Activated naive CD4-positive, alpha-beta T cell treated with anti-CD3 and anti-CD28 coated beads, Interleukin-2, amount 50 U/mL, for 24 hours (primary cell): ENCODE data around the gene NR6A1.

ENCODE experiments used
- H3K27ac Mint-ChIP-seq: one replicate; pipeline ENCODE4 v1.8.0; 2021; ENCODE audit warnings: mild to moderate bottlenecking, mixed read lengths
- H3K27me3 Mint-ChIP-seq: one replicate; pipeline ENCODE4 v1.8.0; 2021; ENCODE audit warnings: mixed read lengths
- H3K36me3 Mint-ChIP-seq: one replicate; pipeline ENCODE4 v1.8.0; 2021; ENCODE audit warnings: mixed read lengths
- H3K4me1 Mint-ChIP-seq: one replicate; pipeline ENCODE4 v1.8.0; 2021; ENCODE audit warnings: mixed read lengths
- H3K4me3 Mint-ChIP-seq: one replicate; pipeline ENCODE4 v1.8.0; 2021; ENCODE audit warnings: mild to moderate bottlenecking, mixed read lengths
- H3K9me3 Mint-ChIP-seq: one replicate; pipeline ENCODE4 v1.8.0; 2021; ENCODE audit warnings: mixed read lengths

The NR6A1 gene

DNA sequence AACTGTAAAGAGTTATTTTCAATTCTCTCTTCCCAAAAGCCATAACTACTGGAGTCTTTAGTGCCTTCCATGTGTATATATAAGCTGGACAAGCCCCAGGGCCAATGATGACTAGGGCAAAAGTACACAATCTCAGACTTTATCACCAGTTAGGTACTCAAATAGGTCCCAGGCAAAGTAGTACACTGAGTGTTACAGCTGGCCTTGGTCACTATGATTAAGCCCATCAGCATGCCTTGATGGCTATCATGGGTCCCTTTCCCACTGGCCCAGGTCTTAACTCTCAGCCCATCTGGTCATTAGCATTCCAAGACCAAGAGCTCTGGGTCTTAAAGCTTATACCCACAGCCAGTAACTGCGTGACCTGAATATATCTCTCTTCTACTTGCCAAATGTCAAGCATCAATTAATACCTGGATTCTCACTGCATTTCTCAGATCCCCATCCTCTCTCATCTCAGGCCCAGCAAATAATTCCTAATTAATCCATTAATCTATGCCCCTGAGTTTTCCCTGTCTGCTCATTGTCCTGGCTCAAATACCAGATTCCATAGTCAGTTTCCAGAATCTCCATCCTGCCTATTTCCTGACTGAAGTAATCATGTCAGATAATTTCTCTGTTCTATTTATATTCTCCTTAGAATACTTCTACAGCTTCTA is 62.3 kb downstream of the NR6A1 start:
- no peak overlapping the region for H3K27ac Mint-ChIP-seq
- no peak overlapping the region for H3K4me3 Mint-ChIP-seq
- no peaks in the 10 kb centered on the region for H3K9me3 Mint-ChIP-seq
- H3K4me1 Mint-ChIP-seq = no peaks in the 10 kb centered on the region
- no peaks in the 10 kb centered on the region for H3K36me3 Mint-ChIP-seq
- peaks cover 7% of the 10 kb centered on the region for H3K27me3 Mint-ChIP-seq

- H3K36me3 Mint-ChIP-seq = no peaks in the 10 kb centered on the region
- H3K27me3 Mint-ChIP-seq = peaks cover 7% of the 10 kb centered on the region
- H3K27ac Mint-ChIP-seq = no peak overlapping the region
- no peaks in the 10 kb centered on the region for H3K4me1 Mint-ChIP-seq
- H3K4me3 Mint-ChIP-seq = no peak overlapping the region
- no peaks in the 10 kb centered on the region for H3K9me3 Mint-ChIP-seq
These were observed 63.0 kb downstream of the NR6A1 start for GRCh38 chr9:124708074-124708473.

- Mint-ChIP-seq H3K27ac (no peak overlapping the region), H3K27me3 (peaks cover 7% of the 10 kb centered on the region), H3K4me3 (no peak overlapping the region), H3K4me1 (no peaks in the 10 kb centered on the region), H3K9me3 (no peaks in the 10 kb centered on the region), H3K36me3 (no peaks in the 10 kb centered on the region)
These were observed 63.4 kb downstream of the NR6A1 start for GRCh38 chr9:124707666-124708065.

DNA sequence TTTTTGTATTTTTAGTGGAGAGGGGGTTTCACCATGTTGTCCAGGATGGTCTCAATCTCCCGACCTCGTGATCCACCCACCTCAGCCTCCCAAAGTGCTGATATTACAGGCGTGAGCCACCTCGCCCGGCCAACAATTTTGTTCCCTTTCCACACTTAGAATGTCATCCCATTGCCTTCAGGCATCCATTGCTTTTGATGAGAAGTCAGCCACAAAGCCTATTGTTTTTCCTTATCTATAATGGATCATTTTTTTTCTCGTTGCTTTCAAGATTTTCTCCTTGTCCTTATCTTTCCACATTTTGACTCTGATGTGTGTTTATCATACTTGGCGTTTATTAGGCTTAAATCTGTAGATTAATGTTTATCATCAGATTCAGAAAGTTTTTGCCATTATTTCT is 64.4 kb downstream of the NR6A1 start:
- no peak overlapping the region for H3K27ac Mint-ChIP-seq

GRCh38 chr9:124699575-124699974 is 71.5 kb downstream of the NR6A1 start:
- Mint-ChIP-seq H3K27me3 (no peaks in the 10 kb centered on the region), H3K4me1 (peaks cover 9% of the 10 kb centered on the region), H3K9me3 (no peaks in the 10 kb centered on the region), H3K27ac (no peak overlapping the region), H3K36me3 (no peaks in the 10 kb centered on the region), H3K4me3 (no peak overlapping the region)

More for the DNA sequence above, 64.4 kb downstream of the NR6A1 start:
- Mint-ChIP-seq H3K4me3 (no peak overlapping the region), H3K27me3 (peaks cover 6% of the 10 kb centered on the region), H3K4me1 (no peaks in the 10 kb centered on the region), H3K36me3 (no peaks in the 10 kb centered on the region), H3K9me3 (no peaks in the 10 kb centered on the region)

DNA sequence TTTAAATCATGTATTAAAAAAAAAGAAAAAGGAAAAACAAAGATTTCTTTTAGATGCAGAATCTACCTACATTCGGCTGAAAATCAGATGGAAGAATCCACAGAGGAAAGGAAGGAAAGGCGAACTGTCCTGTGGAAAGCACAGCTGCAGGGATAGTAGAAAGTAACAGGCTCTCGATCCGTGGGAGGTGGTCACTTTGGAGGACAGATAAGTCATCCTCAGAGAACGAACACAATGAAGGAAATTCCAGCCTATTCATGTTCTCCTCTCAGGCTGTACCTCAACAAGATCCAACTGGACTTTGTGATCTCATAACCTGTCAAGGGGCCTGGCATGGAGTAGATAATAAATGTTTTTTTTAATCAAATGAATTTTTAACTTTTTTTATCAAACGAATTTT is 72.8 kb downstream of the NR6A1 start:
- H3K36me3 Mint-ChIP-seq = no peaks in the 10 kb centered on the region
- H3K4me1 Mint-ChIP-seq = peaks cover 9% of the 10 kb centered on the region
- H3K27ac Mint-ChIP-seq = no peak overlapping the region
- no peaks in the 10 kb centered on the region for H3K9me3 Mint-ChIP-seq
- no peaks in the 10 kb centered on the region for H3K27me3 Mint-ChIP-seq
- no peak overlapping the region for H3K4me3 Mint-ChIP-seq

DNA sequence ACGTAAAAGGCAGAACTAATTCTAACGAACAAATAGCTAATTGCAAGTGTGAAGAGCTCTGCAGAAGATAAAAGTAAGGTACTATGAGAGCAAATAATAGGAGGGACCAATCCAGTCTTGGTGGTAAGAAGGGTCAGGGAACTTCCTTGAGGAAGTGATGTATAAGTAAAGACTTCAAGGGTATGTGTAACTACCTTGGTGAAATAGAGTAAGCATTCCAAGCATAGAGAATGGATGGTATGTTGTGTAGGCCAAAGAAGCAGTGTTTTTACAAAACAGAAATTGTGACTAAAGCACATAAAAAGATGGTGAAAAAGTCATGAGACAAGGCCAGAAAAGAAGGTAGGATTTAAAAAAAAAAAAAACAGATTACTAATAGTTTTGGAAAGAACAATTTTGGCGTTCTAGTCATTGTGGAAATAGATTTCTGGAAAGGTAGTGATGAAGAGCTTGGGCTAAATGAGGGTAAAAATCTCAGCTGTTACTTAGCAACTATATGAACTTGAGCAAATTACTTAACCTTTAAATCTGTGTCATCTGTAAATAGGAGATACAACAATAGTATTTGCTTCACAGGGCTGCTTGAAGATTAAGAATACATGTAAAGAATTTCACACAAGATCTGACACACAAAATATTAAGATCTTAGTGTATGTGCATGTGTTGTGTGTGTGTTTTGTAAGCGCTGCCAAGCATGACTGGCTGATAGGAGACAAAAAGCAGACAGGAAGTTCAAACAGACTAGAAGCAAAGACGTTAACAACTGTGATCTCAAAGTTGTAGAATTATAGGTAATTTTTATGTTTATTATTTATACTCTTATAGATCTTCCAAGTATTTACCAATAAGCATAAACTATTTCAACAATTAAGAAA is 73.5 kb downstream of the NR6A1 start:
- peaks cover 9% of the 10 kb centered on the region for H3K4me1 Mint-ChIP-seq
- H3K4me3 Mint-ChIP-seq = no peak overlapping the region
- H3K36me3 Mint-ChIP-seq = no peaks in the 10 kb centered on the region
- H3K27ac Mint-ChIP-seq = no peak overlapping the region
- no peaks in the 10 kb centered on the region for H3K27me3 Mint-ChIP-seq
- no peaks in the 10 kb centered on the region for H3K9me3 Mint-ChIP-seq

DNA sequence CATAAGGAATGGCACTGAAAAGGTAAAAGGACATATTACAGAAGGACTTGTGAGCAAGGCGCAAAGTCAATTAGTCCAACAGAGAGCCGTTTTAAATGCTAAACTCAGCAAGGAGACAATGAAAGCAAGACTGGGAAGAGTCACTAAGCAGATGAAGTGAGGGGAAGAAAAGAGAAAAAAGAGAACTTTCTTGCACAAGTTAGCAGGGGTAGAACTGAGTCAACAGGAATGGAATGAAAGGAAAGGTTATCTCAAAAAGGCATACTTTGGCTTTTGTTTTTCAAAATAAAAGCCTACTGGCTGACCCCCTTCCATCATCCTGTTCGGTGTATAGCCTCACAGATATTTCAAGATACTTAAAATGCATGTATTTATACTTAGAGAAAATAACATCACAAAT is 75.0 kb downstream of the NR6A1 start:
- Mint-ChIP-seq H3K9me3 (no peaks in the 10 kb centered on the region), H3K36me3 (no peaks in the 10 kb centered on the region), H3K27me3 (no peaks in the 10 kb centered on the region), H3K27ac (no peak overlapping the region), H3K4me3 (no peak overlapping the region), H3K4me1 (peaks cover 9% of the 10 kb centered on the region)

DNA sequence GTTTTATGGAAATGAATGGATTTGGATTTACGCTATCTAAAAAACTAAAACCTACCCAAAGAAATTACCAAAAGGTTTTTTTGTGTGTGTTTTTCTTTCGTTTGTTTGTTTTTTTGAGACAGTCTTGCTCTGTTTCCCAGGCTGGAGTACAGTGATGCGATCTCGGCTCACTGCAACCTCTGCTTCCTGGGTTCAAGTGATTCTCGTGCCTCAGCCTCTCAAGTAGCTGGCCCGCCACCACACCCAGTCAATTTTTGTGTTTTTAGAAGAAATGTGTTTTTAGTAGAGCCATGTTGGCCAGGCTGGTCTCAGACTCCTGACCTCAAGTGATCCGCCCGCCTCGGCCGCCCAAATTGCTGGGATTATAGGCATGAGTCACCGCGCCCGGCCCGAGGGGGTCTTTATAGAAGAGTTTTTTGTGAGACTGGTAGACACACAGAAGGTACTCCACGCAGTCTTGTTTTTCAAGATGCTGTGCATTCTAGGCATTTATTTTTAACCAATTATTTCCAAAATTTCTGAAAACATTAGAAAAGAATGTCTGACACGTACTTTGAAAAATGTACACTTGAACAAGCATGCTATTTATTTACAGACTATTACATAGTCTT is 75.7 kb downstream of the NR6A1 start:
- H3K27me3 Mint-ChIP-seq = no peaks in the 10 kb centered on the region
- H3K9me3 Mint-ChIP-seq = no peaks in the 10 kb centered on the region
- H3K4me3 Mint-ChIP-seq = no peak overlapping the region
- peaks cover 9% of the 10 kb centered on the region for H3K4me1 Mint-ChIP-seq
- H3K27ac Mint-ChIP-seq = no peak overlapping the region
- H3K36me3 Mint-ChIP-seq = no peaks in the 10 kb centered on the region

GRCh38 chr9:124694414-124695279 is 76.5 kb downstream of the NR6A1 start:
- peaks cover 9% of the 10 kb centered on the region for H3K4me1 Mint-ChIP-seq
- H3K4me3 Mint-ChIP-seq = no peak overlapping the region
- H3K27ac Mint-ChIP-seq = no peak overlapping the region
- no peaks in the 10 kb centered on the region for H3K27me3 Mint-ChIP-seq
- H3K9me3 Mint-ChIP-seq = no peaks in the 10 kb centered on the region
- no peaks in the 10 kb centered on the region for H3K36me3 Mint-ChIP-seq

- Mint-ChIP-seq H3K27ac (no peak overlapping the region), H3K36me3 (no peaks in the 10 kb centered on the region), H3K4me3 (no peak overlapping the region), H3K4me1 (peaks cover 9% of the 10 kb centered on the region), H3K9me3 (no peaks in the 10 kb centered on the region), H3K27me3 (no peaks in the 10 kb centered on the region)
These were observed 77.7 kb downstream of the NR6A1 start for GRCh38 chr9:124693403-124693802.

- H3K4me1 Mint-ChIP-seq = no peaks in the 10 kb centered on the region
- H3K36me3 Mint-ChIP-seq = no peaks in the 10 kb centered on the region
- no peak overlapping the region for H3K27ac Mint-ChIP-seq
- no peak overlapping the region for H3K4me3 Mint-ChIP-seq
- no peaks in the 10 kb centered on the region for H3K27me3 Mint-ChIP-seq
- no peaks in the 10 kb centered on the region for H3K9me3 Mint-ChIP-seq
These were observed 82.7 kb downstream of the NR6A1 start for GRCh38 chr9:124688238-124688904.

DNA sequence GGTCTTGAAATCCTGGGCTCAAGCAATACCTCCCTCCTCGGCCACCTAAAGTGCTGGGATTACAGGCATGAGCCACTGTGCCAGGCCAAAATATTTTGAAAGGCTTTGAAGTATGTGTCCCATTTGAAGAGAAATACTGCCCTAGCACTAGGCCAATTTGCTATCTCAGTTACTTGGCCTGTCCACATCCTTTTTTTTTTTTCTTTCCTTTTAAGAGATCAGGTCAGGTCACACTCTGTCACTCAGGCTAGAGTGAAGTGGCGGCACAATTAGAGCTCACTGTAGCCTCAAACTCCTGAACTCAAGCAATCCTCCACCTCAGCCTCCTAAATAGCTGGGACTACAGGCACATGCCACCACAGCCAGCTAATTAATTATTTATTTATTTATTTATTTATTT is 84.2 kb downstream of the NR6A1 start:
- H3K27ac Mint-ChIP-seq = no peak overlapping the region
- H3K4me3 Mint-ChIP-seq = no peak overlapping the region
- no peaks in the 10 kb centered on the region for H3K9me3 Mint-ChIP-seq
- no peaks in the 10 kb centered on the region for H3K36me3 Mint-ChIP-seq
- no peaks in the 10 kb centered on the region for H3K4me1 Mint-ChIP-seq
- no peaks in the 10 kb centered on the region for H3K27me3 Mint-ChIP-seq

- peaks cover under 1% of the 10 kb centered on the region for H3K27me3 Mint-ChIP-seq
- H3K36me3 Mint-ChIP-seq = no peaks in the 10 kb centered on the region
- H3K4me3 Mint-ChIP-seq = no peak overlapping the region
- no peaks in the 10 kb centered on the region for H3K4me1 Mint-ChIP-seq
- no peak overlapping the region for H3K27ac Mint-ChIP-seq
- H3K9me3 Mint-ChIP-seq = no peaks in the 10 kb centered on the region
These were observed 85.9 kb downstream of the NR6A1 start for GRCh38 chr9:124685217-124685616.

- Mint-ChIP-seq H3K9me3 (no peaks in the 10 kb centered on the region), H3K36me3 (no peaks in the 10 kb centered on the region), H3K27me3 (peaks cover 2% of the 10 kb centered on the region), H3K4me3 (no peak overlapping the region), H3K27ac (no peak overlapping the region), H3K4me1 (no peaks in the 10 kb centered on the region)
These were observed 86.9 kb downstream of the NR6A1 start for GRCh38 chr9:124684169-124684568.
